Muscle layer of duodenum (tissue), 2 donors: ENCODE data around the gene MAPRE2.
A peak's percentile ranks its signal among the peaks of the same experiment; 100 is the strongest.

ENCODE experiments used
- H3K27ac ChIP-seq: one replicate; pipeline ENCODE4 v1.7.0; 2013; ENCODE audit warnings: mild to moderate bottlenecking, low read length
- H3K27me3 ChIP-seq: one replicate; pipeline ENCODE4 v1.7.0; 2013; ENCODE audit warnings: low read depth, mild to moderate bottlenecking, control low read depth, low read length
- H3K36me3 ChIP-seq, 2 donors: one replicate each; pipeline ENCODE4 v1.7.0; 2013; ENCODE audit warnings: low read length in 2 of 2, control low read depth in 1 of 2, mild to moderate bottlenecking in 1 of 2; ENCODE audit not compliant: insufficient read depth in 2 of 2, control insufficient read depth in 1 of 2
- H3K4me1 ChIP-seq, 2 donors: one replicate each; pipeline ENCODE4 v1.7.0; 2013; ENCODE audit warnings: low read length in 2 of 2, mild to moderate bottlenecking in 2 of 2, control low read depth in 1 of 2, moderate library complexity in 1 of 2; ENCODE audit not compliant: insufficient read depth in 2 of 2, control insufficient read depth in 1 of 2
- H3K4me3 ChIP-seq, 2 donors: one replicate each; pipeline ENCODE4 v1.7.0; 2013; ENCODE audit warnings: low read length in 2 of 2, low read depth in 1 of 2, mild to moderate bottlenecking in 1 of 2
- H3K9me3 ChIP-seq, 2 donors: one replicate each; pipeline ENCODE4 v1.7.0; 2013; ENCODE audit warnings: low read length in 2 of 2, control low read depth in 1 of 2, mild to moderate bottlenecking in 1 of 2; ENCODE audit not compliant: control insufficient read depth in 1 of 2
- donor health status: healthy.

Gene MAPRE2

DNA sequence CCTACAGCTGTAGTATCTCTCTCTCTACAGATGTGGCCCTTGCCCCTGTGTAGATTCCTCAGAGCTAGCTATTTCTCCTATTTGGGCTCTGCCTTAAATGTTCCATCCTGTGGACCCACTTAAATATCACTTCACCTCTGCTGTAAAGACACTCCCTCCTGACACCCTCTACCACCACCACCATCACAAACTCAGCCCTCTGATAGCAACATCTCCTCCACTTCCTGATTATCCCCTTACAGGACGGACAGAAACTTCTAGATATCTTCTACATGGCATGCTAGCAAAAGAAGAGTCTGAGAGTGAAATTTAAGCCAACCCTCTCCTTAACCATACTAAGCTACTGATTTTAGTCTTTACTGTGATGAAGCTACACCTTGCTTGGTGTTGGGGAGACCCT, 3.2 kb upstream of the MAPRE2 start:
- Histone ChIP-seq H3K27me3 (no peaks in the 10 kb centered on the region), H3K27ac (no peak overlapping the region), H3K4me3 (no peak overlapping the region), H3K36me3 (no peaks in the 10 kb centered on the region), H3K9me3 (no peaks in the 10 kb centered on the region), H3K4me1 (peaks cover 10 to 14% of the 10 kb centered on the region in 2 donors)

DNA sequence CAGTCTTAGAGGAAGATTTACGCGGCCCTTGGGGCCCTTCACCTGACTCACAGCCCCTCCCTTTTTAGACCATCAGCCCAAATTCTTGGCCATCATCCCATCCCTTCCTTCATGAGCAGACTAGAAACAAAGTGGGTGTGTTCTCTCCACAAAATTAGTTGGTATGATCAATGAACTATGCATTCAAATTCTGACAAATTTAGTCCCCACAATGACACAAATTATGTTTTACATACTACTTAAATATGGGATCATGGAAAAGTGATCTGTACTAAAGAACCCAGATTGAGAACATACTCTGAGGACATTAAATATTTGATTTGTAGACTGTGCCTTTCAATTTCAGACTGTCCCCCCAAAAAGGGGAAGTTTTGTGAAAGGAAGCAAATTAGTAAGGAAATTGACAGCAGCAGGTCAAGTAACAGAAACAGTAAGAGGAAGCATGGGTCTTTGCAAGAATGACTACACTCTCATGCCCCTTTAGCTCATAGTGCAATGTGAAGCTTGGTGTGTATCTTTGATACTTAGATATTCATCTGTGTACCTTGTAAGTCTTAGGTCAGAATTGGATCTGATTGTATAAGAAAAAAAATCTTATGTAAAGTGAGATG, 2.2 kb upstream of the MAPRE2 start:
- H3K36me3 ChIP-seq, result no peaks in the 10 kb centered on the region
- peak overlapping the region; percentile 27 for H3K27ac ChIP-seq
- H3K4me3 ChIP-seq, result no peak overlapping the region
- no peaks in the 10 kb centered on the region for H3K27me3 ChIP-seq
- H3K9me3 ChIP-seq, result no peaks in the 10 kb centered on the region
- peaks cover 10 to 22% of the 10 kb centered on the region in 2 donors for H3K4me1 ChIP-seq

DNA sequence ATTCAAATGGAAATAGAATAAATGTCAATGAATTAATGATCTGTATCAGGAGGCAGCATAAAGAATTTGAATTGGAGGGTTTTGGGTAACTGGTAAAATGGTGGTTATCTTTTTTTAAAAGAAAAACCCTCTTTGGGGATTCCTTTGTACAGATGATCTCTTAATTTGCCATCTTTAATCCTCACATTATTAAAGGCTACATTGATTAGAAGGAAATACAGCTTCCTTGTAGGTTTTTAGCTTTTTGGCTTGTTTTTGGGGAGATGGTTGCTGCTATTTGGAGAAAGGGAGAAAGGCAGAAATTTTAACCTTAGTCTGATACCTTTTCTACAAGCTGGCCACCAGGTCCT, 600 bp upstream of the MAPRE2 start:
- Histone ChIP-seq H3K27me3 (no peaks in the 10 kb centered on the region), H3K4me3 (peak overlapping the region; percentile 77 to 93), H3K36me3 (no peaks in the 10 kb centered on the region), H3K9me3 (no peaks in the 10 kb centered on the region), H3K4me1 (peaks cover 10 to 33% of the 10 kb centered on the region in 2 donors), H3K27ac (peak overlapping the region; percentile 43)

DNA sequence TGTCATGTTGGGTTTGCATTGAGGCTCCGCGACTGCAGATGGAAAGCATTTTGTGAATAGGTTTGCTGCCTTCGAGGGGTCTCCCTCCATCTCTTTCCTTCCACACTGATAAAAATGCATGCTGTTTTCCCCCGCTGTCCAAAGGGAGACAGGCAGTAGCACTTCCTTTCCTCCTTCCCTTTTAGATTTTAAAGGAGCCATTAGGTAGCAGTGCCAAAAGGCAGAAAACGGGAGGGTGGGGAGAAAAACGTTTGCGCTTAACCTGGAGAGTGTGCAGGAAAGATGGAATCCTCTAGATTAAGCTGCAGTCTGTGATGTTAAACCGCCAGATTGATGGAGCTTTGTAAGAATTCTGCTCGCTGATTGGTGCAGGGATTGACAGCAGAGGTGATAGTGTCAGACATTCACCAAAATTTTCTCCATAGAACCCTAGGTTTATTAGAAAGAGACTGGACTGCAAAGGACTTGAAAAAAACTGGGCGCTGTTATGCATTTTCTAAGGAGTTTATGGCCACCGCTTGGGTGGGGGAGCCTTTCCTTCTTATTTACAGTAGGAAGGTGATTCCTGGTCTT, 688 bp downstream of the MAPRE2 start:
- H3K4me1 ChIP-seq, result peaks cover 14 to 35% of the 10 kb centered on the region in 2 donors
- H3K36me3 ChIP-seq, result no peaks in the 10 kb centered on the region
- no peaks in the 10 kb centered on the region for H3K27me3 ChIP-seq
- H3K4me3 ChIP-seq, result peak overlapping the region; percentile 77 to 93
- peak overlapping the region; percentile 43 for H3K27ac ChIP-seq
- no peaks in the 10 kb centered on the region for H3K9me3 ChIP-seq

DNA sequence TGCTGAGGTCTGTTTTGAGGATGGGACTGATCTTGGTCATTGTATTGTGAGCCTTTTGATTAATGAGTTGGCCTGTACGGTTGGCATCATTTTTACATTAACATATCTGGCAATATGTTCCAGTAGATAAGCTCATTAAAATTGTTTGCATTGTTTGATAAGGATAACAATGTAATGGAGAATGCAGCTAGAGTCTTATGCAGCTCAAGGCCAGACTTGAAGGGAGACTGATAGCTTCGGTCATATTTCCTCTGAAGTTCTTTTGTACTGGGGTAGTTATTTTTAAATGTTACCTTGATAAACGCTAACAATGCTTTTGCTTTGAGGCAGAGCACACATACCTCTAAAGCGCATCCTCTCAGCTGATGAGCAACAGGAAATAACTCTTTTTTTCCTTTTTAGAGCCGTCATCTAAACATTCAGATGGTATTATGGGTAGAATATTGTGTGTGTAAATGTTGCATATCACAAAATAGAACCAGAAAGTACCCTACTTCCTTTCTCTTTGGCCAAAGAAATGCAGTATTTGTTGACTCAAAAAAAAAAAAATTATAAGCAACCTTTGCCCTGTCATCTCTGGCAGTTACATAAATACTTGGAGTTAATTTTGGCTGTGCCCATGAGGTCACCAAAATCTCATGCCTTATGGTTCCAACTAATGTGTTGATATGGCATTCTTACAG, 1.3 kb downstream of the MAPRE2 start:
- no peaks in the 10 kb centered on the region for H3K27me3 ChIP-seq
- H3K4me1 ChIP-seq, result peaks cover 14 to 35% of the 10 kb centered on the region in 2 donors
- H3K4me3 ChIP-seq, result peak overlapping the region; percentile 77 to 93
- H3K9me3 ChIP-seq, result no peaks in the 10 kb centered on the region
- no peaks in the 10 kb centered on the region for H3K36me3 ChIP-seq
- H3K27ac ChIP-seq, result peak overlapping the region; percentile 43

DNA sequence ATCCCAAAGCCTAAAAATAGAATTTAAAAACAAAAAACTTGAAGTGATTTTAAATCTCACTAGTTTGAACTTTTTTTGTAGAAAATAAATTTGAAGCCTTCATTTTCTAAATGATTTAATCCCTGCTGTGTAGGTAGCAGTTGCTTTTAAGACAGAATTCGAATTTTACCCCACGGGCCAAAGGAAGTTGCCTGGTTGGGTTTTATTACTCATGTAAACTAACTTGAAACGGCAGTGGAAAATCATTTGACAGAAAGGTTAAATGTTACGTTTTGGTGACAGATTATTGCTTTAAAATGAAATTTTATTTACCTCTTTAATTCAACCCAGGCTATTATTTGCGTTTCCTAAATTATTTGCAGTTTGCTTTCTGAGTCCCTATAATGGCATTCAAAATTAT, 2.0 kb downstream of the MAPRE2 start:
- H3K4me1 ChIP-seq, result peaks cover 14 to 35% of the 10 kb centered on the region in 2 donors
- H3K4me3 ChIP-seq, result peak overlapping the region in 1 of 2 donors; percentile 93
- peak overlapping the region; percentile 43 for H3K27ac ChIP-seq
- no peaks in the 10 kb centered on the region for H3K9me3 ChIP-seq
- no peaks in the 10 kb centered on the region for H3K36me3 ChIP-seq
- H3K27me3 ChIP-seq, result no peaks in the 10 kb centered on the region

DNA sequence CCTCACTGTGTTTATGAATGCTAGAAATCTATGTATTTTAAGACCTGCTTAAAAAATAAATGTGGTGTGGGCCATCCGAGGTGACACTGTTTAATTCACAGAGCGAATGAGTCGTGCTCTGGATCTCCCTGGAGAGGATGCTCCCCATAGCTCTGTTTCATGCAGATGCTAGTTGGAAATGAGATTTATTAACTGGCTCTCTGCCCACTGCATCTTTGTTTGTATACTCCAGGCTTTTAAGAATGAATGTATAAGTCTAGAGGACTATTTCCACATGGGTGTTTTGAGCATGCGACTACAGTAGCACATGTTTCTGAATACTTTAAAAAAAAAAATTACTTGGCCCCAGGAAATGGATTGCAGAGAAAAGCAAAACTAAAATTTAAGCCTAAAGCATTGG, 3.9 kb downstream of the MAPRE2 start:
- Histone ChIP-seq H3K36me3 (no peaks in the 10 kb centered on the region), H3K4me3 (peak overlapping the region in 1 of 2 donors; percentile 17), H3K27ac (peak overlapping the region; percentile 17), H3K4me1 (peaks cover 25 to 42% of the 10 kb centered on the region in 2 donors), H3K27me3 (no peaks in the 10 kb centered on the region), H3K9me3 (no peaks in the 10 kb centered on the region)

DNA sequence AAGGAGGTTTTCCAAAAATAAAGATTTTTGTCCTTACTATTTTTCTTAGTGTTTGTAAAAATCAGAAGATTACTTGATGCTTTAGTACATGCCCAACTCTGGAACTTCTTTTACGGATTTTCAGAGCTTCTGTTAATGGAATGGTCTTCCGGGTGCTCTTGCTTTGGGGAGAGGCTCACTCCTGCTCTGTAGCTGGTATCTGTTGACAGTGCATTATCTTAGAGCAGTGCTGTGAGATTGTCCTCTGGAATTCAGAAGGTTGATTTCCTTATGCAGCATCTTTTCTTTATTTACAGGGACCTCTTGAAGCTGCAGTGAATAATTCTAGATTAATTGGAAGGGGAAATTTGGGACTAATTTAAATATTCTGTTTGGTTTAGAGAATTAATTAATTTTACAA, 4.6 kb downstream of the MAPRE2 start:
- Histone ChIP-seq H3K36me3 (no peaks in the 10 kb centered on the region), H3K27me3 (no peaks in the 10 kb centered on the region), H3K9me3 (no peaks in the 10 kb centered on the region), H3K4me3 (no peak overlapping the region), H3K4me1 (peaks cover 25 to 47% of the 10 kb centered on the region in 2 donors), H3K27ac (peak overlapping the region; percentile 17)

DNA sequence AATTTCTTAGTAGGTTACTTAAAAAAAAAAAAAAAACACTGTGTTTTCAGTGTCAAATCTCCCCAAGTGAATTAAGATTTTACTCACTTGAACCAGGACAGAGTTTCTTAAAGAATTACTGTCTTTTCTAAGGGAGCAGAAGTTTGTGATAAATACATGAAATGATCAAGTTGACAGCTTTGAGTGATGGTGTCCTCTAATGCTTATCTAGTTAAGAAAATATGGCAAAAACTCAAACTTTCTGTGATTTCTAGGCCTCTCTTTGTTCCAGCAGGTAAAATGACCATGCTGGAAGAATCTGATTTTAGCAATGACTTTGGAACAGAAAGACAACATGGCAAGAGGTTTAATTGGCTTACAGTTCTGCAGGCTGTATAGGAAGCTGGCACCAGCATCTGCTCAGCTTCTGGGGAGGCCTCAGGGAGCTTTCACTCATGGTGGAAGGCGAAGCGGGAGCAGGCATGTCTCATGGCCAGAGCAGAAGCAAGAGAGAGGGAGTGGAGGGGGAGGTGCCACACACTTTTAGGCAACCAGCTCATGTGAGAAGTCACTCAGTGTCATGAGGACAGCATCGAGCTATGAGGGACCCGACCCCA, 6.6 kb downstream of the MAPRE2 start:
- no peaks in the 10 kb centered on the region for H3K27me3 ChIP-seq
- H3K36me3 ChIP-seq, result no peaks in the 10 kb centered on the region
- no peak overlapping the region for H3K4me3 ChIP-seq
- H3K9me3 ChIP-seq, result no peaks in the 10 kb centered on the region
- H3K4me1 ChIP-seq, result peaks cover 25 to 50% of the 10 kb centered on the region in 2 donors
- H3K27ac ChIP-seq, result no peak overlapping the region

DNA sequence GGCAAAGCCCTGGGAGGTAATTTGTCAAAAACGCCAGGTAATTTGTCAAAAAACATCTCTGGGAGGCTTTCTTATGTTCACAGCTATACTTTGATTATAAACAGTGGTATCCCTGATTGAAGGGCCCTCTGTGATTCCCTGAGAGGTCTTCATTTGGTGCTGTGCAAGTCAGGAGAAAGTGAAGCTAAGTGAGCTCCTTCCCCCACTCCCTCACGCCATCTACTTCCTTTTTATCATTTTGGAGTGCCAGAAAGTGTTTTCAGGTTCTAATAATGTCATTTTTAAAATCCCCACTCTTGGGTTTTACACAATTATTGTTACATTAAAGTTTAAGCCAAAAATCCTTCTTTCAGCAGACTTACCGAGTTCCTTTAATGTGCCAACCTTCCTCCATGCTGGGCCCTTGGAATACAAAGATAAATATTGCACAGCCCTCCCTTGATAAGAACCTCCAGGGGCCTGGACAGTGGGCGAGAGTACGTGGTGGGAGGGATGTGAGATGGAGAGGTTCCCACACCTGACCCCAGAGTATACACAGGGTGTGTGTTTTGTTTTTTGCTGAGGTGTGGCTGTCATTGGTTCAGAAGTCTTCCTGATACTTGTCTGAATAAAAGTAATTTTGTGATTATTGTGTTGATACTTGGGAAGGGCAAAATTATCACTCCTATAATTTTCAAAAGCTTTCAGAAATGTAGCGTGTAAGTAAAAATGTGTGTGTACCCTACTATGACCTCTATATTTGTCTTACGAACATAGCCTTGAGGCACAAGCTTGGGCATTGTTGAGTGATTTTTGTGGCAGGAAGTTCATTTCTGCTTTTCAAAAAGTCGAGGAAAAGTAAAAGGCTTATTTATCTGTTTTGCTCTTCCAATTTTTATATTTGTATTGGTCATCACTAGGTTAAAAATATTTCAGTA, 8.2 kb downstream of the MAPRE2 start:
- no peaks in the 10 kb centered on the region for H3K27me3 ChIP-seq
- H3K4me3 ChIP-seq, result no peak overlapping the region
- H3K27ac ChIP-seq, result peak overlapping the region; percentile 47
- no peaks in the 10 kb centered on the region for H3K36me3 ChIP-seq
- H3K4me1 ChIP-seq, result peaks cover 23 to 40% of the 10 kb centered on the region in 2 donors
- H3K9me3 ChIP-seq, result no peaks in the 10 kb centered on the region
